KMS-11 (cell line): ENCODE results near the gene MT1B.
"Not testable (repeated sequence)": the region's sequence is repeated elsewhere in the genome, so short reads cannot be mapped to it uniquely, and the experiment has no call there.

ENCODE experiments used
- H2AFZ ChIP-seq: fragments of 200-600 bp; sonication (generic); 2 replicates; pipeline ENCODE4 v1.6.1; 2016; ENCODE audit warnings: antibody characterized with exemption, mixed run types, low read depth
- H3K27ac ChIP-seq: fragments of 200-600 bp; sonication (generic); 2 replicates; pipeline ENCODE4 v1.6.1; 2016; ENCODE audit warnings: mild to moderate bottlenecking, mixed run types
- H3K27me3 ChIP-seq: fragments of 200-600 bp; sonication (generic); 2 replicates; pipeline ENCODE4 v1.6.1; 2017; ENCODE audit warnings: mild to moderate bottlenecking, low read depth, mixed run types, moderate library complexity; ENCODE audit not compliant: insufficient read depth
- H3K36me3 ChIP-seq: fragments of 200-600 bp; sonication (generic); 2 replicates; pipeline ENCODE4 v1.6.1; 2017; ENCODE audit warnings: mild to moderate bottlenecking, mixed run types; ENCODE audit not compliant: insufficient read depth
- H3K4me1 ChIP-seq: fragments of 200-600 bp; sonication (generic); 2 replicates; pipeline ENCODE4 v1.6.1; 2016; ENCODE audit warnings: mild to moderate bottlenecking, low read depth, mixed run types; ENCODE audit not compliant: poor library complexity, severe bottlenecking
- H3K4me2 ChIP-seq: fragments of 200-600 bp; sonication (generic); 2 replicates; pipeline ENCODE4 v1.7.0; 2016; ENCODE audit warnings: mild to moderate bottlenecking, mixed run types
- H3K4me3 ChIP-seq: fragments of 200-600 bp; sonication (generic); IDR thresholded peaks from 2 replicates; pipeline ENCODE4 v1.6.1; 2017; ENCODE audit warnings: low read depth, low read length, mixed read lengths; ENCODE audit not compliant: insufficient read depth
- H3K79me2 ChIP-seq: fragments of 200-600 bp; sonication (generic); 2 replicates; pipeline ENCODE4 v1.6.1; 2016; ENCODE audit warnings: low read depth, mixed run types; ENCODE audit not compliant: insufficient read depth
- H3K9ac ChIP-seq: fragments of 200-600 bp; sonication (generic); 2 replicates; pipeline ENCODE4 v1.6.1; 2016; ENCODE audit warnings: mild to moderate bottlenecking, mixed run types
- H4K20me1 ChIP-seq: fragments of 200-600 bp; sonication (generic); 2 replicates; pipeline ENCODE4 v1.6.1; 2016; ENCODE audit warnings: mild to moderate bottlenecking, mixed run types; ENCODE audit not compliant: insufficient read depth
- CTCF ChIP-seq: fragments of 200-600 bp; sonication (generic); conservative IDR thresholded peaks from 2 replicates; pipeline ENCODE4 v1.6.1; 2017; ENCODE audit warnings: low read depth, mild to moderate bottlenecking, antibody characterized with exemption, low read length, moderate library complexity, mixed read lengths

Gene MT1B

DNA sequence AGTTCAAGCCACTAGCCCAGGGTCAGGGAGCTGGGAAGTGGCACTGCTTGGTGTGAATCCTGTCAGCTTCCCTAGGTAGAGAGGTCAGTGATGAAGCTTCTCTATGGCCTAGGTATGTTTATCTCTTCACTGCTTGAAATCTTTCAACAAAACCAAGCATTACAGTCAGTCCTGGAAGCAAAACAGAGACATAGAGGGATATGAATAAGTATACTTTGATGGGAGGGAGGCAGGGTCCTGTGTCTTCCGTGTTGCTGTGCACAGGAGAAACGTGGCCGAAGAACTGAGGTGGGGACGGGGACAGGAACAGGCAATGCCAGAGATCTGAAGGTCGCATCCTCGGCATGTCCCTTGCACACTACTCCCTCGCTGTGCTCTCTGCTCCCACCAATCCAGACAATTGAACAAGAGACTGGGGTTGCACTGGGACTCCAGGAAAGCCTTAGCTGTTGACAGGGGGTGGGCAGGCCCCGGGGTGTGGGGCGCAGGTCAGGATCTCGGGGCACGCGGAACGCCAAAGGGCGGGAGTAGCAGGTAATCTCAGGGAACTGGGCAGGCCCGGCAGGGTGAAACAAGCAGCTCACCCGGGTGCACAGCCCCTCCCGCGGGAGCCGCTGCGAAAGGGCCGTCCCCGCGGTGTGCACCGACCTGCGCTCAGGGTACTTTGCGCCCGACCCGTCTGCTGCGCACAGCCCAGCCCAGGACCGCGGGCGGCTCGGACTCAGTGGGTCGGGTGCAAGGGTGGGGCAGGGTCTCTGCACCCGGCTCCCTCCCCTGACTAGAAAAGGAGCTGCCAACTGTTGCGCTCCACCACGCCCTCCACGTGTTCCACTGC, 17.5 kb downstream of the MT1B start, which contains the start of gene MT1H:
Gene MT1H (plus strand): TSS at position 810 of the 835 bp plus-strand sequence. CDS start 71 bp downstream, outside the sequence.
- H3K36me3 ChIP-seq = no peaks in the 10 kb centered on the region
- no peak within 1 kb of the TSS for H3K4me3 ChIP-seq
- no peaks in the 10 kb centered on the region for H4K20me1 ChIP-seq
- H3K27ac ChIP-seq = no peak within 1 kb of the TSS
- H3K4me1 ChIP-seq = no peaks in the 10 kb centered on the region
- TF ChIP-seq CTCF = no peak
- H3K4me2 ChIP-seq = no peak within 1 kb of the TSS
- H2AFZ ChIP-seq = no peak within 1 kb of the TSS
- H3K9ac ChIP-seq = no peak within 1 kb of the TSS
- H3K79me2 ChIP-seq = no peaks in the 10 kb centered on the region
- peaks cover 13% of the 10 kb centered on the region; the same call in 1 of the 2 replicates for H3K27me3 ChIP-seq

DNA sequence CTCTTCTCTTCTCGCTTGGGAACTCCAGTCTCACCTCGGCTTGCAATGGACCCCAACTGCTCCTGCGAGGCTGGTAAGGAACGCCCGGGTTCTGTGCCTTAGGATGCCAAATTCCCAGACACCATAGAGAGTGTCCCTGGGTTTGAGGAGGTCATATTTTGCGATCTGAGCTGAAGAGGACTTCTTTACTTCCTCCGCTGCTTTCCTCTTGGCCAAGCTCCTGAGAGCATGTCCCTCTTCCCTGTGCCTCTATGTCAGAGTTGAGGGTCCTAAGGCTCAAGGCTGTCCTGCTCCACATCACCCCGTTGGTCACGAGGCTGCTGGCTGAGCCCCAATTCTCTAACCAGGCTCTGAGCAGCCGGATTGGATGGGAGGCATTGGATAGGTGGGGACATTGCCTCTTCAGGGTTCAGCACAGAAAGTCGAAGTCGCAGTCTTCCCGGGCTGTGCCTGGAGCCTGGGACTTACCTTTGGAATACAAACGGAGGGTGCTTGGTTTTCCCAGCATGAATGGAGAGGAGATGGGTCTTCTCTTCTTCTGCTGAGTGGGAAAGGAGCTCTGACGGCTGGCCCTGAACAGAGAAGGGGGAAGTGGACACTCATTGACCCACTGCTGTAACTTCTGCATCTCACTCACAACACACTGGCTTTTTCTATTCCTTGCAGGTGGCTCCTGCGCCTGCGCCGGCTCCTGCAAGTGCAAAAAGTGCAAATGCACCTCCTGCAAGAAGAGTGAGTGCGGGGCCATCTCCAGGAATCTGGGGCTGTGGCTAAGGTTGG, 18.3 kb downstream of the MT1B start:
- H2AFZ ChIP-seq = no peak overlapping the region
- no peak for TF ChIP-seq CTCF
- no peaks in the 10 kb centered on the region for H3K36me3 ChIP-seq
- no peaks in the 10 kb centered on the region for H4K20me1 ChIP-seq
- no peak overlapping the region for H3K4me2 ChIP-seq
- no peaks in the 10 kb centered on the region for H3K4me1 ChIP-seq
- no peak overlapping the region for H3K4me3 ChIP-seq
- no peak overlapping the region for H3K9ac ChIP-seq
- no peak overlapping the region for H3K27ac ChIP-seq
- peaks cover 13% of the 10 kb centered on the region; the same call in 1 of the 2 replicates for H3K27me3 ChIP-seq
- H3K79me2 ChIP-seq = no peaks in the 10 kb centered on the region

- Histone ChIP-seq H3K36me3 (no peaks in the 10 kb centered on the region), H2AFZ (no peak overlapping the region), H3K4me3 (no peak overlapping the region), H3K4me1 (no peaks in the 10 kb centered on the region), H3K4me2 (no peak overlapping the region), H3K79me2 (no peaks in the 10 kb centered on the region), H4K20me1 (no peaks in the 10 kb centered on the region), H3K27me3 (peaks cover 13% of the 10 kb centered on the region; the same call in 1 of the 2 replicates), H3K9ac (no peak overlapping the region), H3K27ac (no peak overlapping the region)
- TF ChIP-seq CTCF = no peak
Measured at GRCh38 chr16:56670620-56670934, 18.9 kb downstream of the MT1B start.

- not testable (repeated sequence) for H3K4me3 ChIP-seq, H3K4me2 ChIP-seq, H2AFZ ChIP-seq, H3K79me2 ChIP-seq, H3K36me3 ChIP-seq, H4K20me1 ChIP-seq, H3K4me1 ChIP-seq, H3K27ac ChIP-seq, H3K9ac ChIP-seq
- peaks cover 13% of the 10 kb centered on the region; the same call in 1 of the 2 replicates for H3K27me3 ChIP-seq
Measured at GRCh38 chr16:56671691-56672090, 20.0 kb downstream of the MT1B start.

- H3K9ac ChIP-seq, H3K4me3 ChIP-seq, H2AFZ ChIP-seq, H3K4me2 ChIP-seq, H3K4me1 ChIP-seq, H4K20me1 ChIP-seq, H3K79me2 ChIP-seq, H3K27ac ChIP-seq, H3K36me3 ChIP-seq: not testable (repeated sequence)
- H3K27me3 ChIP-seq = peaks cover 13% of the 10 kb centered on the region; the same call in 1 of the 2 replicates
Measured at GRCh38 chr16:56672171-56672570, 20.5 kb downstream of the MT1B start.
